LNCAP (cell line): ENCODE measurements around the gene VSIG8.

Experiments
- CTCF ChIP-seq: fragments of 450-650 bp; IDR thresholded peaks from 2 replicates; pipeline ENCODE4 v1.5.1; 2017; ENCODE audit warnings: mild to moderate bottlenecking

VSIG8 gene

DNA sequence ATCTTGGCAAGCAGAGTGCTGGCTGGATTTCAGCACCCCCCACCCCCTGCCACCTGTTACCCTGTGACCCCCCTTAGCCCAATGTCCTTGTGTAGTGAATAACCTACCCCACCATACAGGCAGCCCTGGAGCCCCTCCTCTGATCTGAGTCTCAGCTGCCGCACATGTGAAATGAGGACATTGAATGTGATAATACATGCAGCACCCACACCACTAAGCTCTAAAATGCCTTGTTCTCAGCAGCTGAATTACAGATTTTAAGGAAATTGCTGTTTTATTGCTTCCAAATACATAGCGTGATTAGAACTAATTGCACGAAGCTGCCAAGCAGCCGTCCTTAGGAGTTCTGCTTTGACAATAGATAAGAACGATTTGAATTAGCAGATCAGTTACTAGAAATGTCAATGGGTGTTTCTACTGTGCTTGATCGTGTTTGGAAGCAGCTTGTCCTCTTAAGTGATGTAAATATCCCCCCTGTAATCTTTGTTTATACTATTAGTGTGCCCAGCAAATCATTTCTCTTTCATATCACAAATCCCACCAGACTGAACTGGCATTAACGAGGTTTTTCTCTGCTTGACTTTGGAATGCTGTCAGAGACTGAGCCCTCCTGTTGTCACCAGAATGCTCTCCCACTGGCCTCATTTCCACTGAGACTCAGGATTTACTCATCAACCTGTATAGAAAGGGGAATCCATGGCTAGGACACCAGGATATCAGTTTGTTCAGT, 30.9 kb downstream of the VSIG8 start:
- no peak for TF ChIP-seq CTCF

- no peak for TF ChIP-seq CTCF
These were observed 31.7 kb downstream of the VSIG8 start for GRCh38 chr1:159830722-159831121.

DNA sequence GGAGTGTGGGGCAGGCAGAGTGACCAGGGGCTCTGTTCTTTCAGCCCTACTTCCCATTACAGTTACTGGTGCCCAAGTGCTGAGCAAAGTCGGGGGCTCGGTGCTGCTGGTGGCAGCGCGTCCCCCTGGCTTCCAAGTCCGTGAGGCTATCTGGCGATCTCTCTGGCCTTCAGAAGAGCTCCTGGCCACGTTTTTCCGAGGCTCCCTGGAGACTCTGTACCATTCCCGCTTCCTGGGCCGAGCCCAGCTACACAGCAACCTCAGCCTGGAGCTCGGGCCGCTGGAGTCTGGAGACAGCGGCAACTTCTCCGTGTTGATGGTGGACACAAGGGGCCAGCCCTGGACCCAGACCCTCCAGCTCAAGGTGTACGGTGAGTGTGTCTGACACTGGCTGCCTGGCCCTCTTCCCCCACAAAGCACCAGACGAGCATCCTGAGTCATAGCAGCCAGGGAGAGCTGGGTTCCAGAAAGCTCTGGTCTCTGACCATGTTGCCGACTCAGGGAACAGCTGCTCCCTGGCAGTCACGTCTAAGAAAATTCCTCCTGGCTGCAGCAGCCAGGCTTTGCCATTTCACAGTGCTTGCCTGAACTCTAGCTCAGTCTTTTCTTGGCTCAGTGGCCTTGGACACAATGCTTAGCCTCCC, 32.5 kb downstream of the VSIG8 start:
- TF ChIP-seq CTCF: no peak

- TF ChIP-seq CTCF: peak; percentile 46
These were observed 33.2 kb downstream of the VSIG8 start for GRCh38 chr1:159829273-159829634.

- TF ChIP-seq CTCF: no peak
These were observed 33.7 kb downstream of the VSIG8 start for GRCh38 chr1:159828581-159829272.

DNA sequence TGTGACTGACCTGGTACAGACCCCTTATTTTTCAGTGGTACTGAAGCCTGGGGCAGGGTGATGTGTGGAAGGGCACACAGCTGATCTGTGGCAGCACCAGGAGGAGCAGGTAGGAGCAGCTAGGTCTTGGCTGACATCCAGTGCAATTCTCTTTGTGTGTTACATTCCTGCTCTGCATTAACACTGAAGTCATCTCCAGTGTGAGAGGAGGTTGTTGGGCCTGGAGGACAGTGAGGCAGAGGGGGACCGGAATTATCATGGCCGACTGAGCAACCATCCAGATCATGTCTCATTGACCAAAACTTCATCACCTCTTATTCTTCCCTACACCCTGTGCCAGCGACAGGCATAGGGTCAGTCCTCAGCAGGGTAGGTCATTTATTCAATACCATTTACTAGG, 34.3 kb downstream of the VSIG8 start:
- TF ChIP-seq CTCF: no peak

- no peak for TF ChIP-seq CTCF
These were observed 34.9 kb downstream of the VSIG8 start for GRCh38 chr1:159827549-159827948.
